Activated naive CD4-positive, alpha-beta T cell treated with anti-CD3 and anti-CD28 coated beads for 36 hours (primary cell): ENCODE data around the gene RASL12. TPM values are rescaled to one million over a fixed set of nuclear protein-coding genes. Genes with fewer than 3 reads are reported as not detected.

Experiments
- CTCF ChIA-PET: fragments of 350-600 bp; sonication (Branson Sonifier 250); formaldehyde crosslinking; loops from one replicate; lab custom pipeline; 2021; ENCODE audit warnings: antibody characterized with exemption; lab: Charles Lee
- DNase-seq: peaks from one replicate; pipeline ENCODE4 v3.0.0-alpha.2; 2020
- H3K27ac Mint-ChIP-seq: one replicate; pipeline ENCODE4 v1.8.0; 2021; ENCODE audit warnings: mild to moderate bottlenecking, mixed read lengths
- H3K27me3 Mint-ChIP-seq: one replicate; pipeline ENCODE4 v1.8.0; 2021; ENCODE audit warnings: low read depth, mixed read lengths
- H3K36me3 Mint-ChIP-seq: one replicate; pipeline ENCODE4 v1.8.0; 2021; ENCODE audit warnings: low read depth, mixed read lengths
- H3K4me1 Mint-ChIP-seq: one replicate; pipeline ENCODE4 v1.8.0; 2021; ENCODE audit warnings: low read depth, mixed read lengths
- H3K4me3 Mint-ChIP-seq: one replicate; pipeline ENCODE4 v1.8.0; 2021; ENCODE audit warnings: mild to moderate bottlenecking, moderate library complexity, mixed read lengths
- H3K9me3 Mint-ChIP-seq: one replicate; pipeline ENCODE4 v1.8.0; 2021; ENCODE audit warnings: mixed read lengths
- intact Hi-C: fragments of 100-400 bp; cut with micrococcal nuclease; formaldehyde crosslinking; loops from one replicate; pipeline ENCODE4 v1.15.1; 2023
- total RNA-seq, 2 experiments: library from RNA; stranded (reverse); gene quantifications; one replicate each; pipeline ENCODE4 v1.2.3, GENCODE V29; 2021

RASL12 gene
- total RNA-seq, 2 experiments from 2014 or later: not detected

GRCh38 chr15:65088643-65089021, 20.8 kb upstream of the RASL12 start:
- CTCF ChIA-PET: no interaction called here
- intact Hi-C loops: no loop called here
- Mint-ChIP-seq H3K27me3 (no peaks in the 10 kb centered on the region), H3K4me1 (no peaks in the 10 kb centered on the region), H3K27ac (peak overlapping the region; percentile 3), H3K36me3 (peaks cover 2% of the 10 kb centered on the region), H3K9me3 (no peaks in the 10 kb centered on the region), H3K4me3 (no peak overlapping the region)
- DNase-seq: no peak

- Mint-ChIP-seq H3K27ac (no peak overlapping the region), H3K4me3 (no peak overlapping the region), H3K4me1 (no peaks in the 10 kb centered on the region), H3K27me3 (peaks cover under 1% of the 10 kb centered on the region), H3K9me3 (no peaks in the 10 kb centered on the region), H3K36me3 (peaks cover 2% of the 10 kb centered on the region)
- CTCF ChIA-PET: interaction anchor here (0.7 to 2.3 kb wide), 3 partner anchors 10 to 77 kb away, joined by 3 to 8 read pairs (median 4); no protein-coding TSS in a partner anchor
- no peak for DNase-seq
- intact Hi-C loops: no loop called here
Observed at GRCh38 chr15:65087873-65088642, 20.3 kb upstream of the RASL12 start.

GRCh38 chr15:65087411-65087810, 19.6 kb upstream of the RASL12 start:
- peaks cover 6% of the 10 kb centered on the region for H3K27me3 Mint-ChIP-seq
- peaks cover 2% of the 10 kb centered on the region for H3K36me3 Mint-ChIP-seq
- no peak overlapping the region for H3K4me3 Mint-ChIP-seq
- DNase-seq: no peak
- peaks cover 6% of the 10 kb centered on the region for H3K4me1 Mint-ChIP-seq
- H3K9me3 Mint-ChIP-seq: no peaks in the 10 kb centered on the region
- no peak overlapping the region for H3K27ac Mint-ChIP-seq
- intact Hi-C loops: no loop called here
- CTCF ChIA-PET: interaction anchor here (0.7 to 2.3 kb wide), 3 partner anchors 9 to 44 kb away, joined by 3 to 8 read pairs (median 4); no protein-coding TSS in a partner anchor

GRCh38 chr15:65086680-65087111, 18.9 kb upstream of the RASL12 start:
- H3K27ac Mint-ChIP-seq: no peak overlapping the region
- intact Hi-C loops: no loop called here
- no peak overlapping the region for H3K4me3 Mint-ChIP-seq

GRCh38 chr15:65085990-65086679, 18.3 kb upstream of the RASL12 start:
- no peak overlapping the region for H3K27ac Mint-ChIP-seq
- H3K27me3 Mint-ChIP-seq: peaks cover 11% of the 10 kb centered on the region
- CTCF ChIA-PET: interaction anchor here (0.6 to 2.3 kb wide), 3 partner anchors 9 to 35 kb away, joined by 3 to 8 read pairs (median 3); no protein-coding TSS in a partner anchor
- peak; percentile 36 for DNase-seq
- H3K4me3 Mint-ChIP-seq: no peak overlapping the region
- H3K9me3 Mint-ChIP-seq: no peaks in the 10 kb centered on the region
- no peaks in the 10 kb centered on the region for H3K36me3 Mint-ChIP-seq
- peaks cover 13% of the 10 kb centered on the region for H3K4me1 Mint-ChIP-seq
- intact Hi-C loops: no loop called here

More at GRCh38 chr15:65086680-65087111, 18.9 kb upstream of the RASL12 start:
- Mint-ChIP-seq H3K27me3 (peaks cover 9% of the 10 kb centered on the region), H3K4me1 (peaks cover 13% of the 10 kb centered on the region), H3K9me3 (no peaks in the 10 kb centered on the region), H3K36me3 (peaks cover 2% of the 10 kb centered on the region)
- CTCF ChIA-PET: interaction anchor here (0.7 to 2.3 kb wide), 4 partner anchors 9 to 44 kb away, joined by 3 to 8 read pairs (median 4); no protein-coding TSS in a partner anchor
- DNase-seq: no peak

- Mint-ChIP-seq H3K4me1 (peaks cover 13% of the 10 kb centered on the region), H3K27me3 (peaks cover 11% of the 10 kb centered on the region), H3K4me3 (no peak overlapping the region), H3K27ac (no peak overlapping the region), H3K9me3 (no peaks in the 10 kb centered on the region), H3K36me3 (no peaks in the 10 kb centered on the region)
- CTCF ChIA-PET: interaction anchor here (0.6 kb wide), 1 partner anchor 8 kb away, joined by 3 read pairs; no protein-coding TSS in a partner anchor
- no peak for DNase-seq
- intact Hi-C loops: no loop called here
Observed at GRCh38 chr15:65085207-65085753, 17.5 kb upstream of the RASL12 start.

GRCh38 chr15:65084500-65085206, 16.9 kb upstream of the RASL12 start:
- Mint-ChIP-seq H3K4me3 (no peak overlapping the region), H3K36me3 (no peaks in the 10 kb centered on the region), H3K27ac (no peak overlapping the region), H3K9me3 (no peaks in the 10 kb centered on the region), H3K4me1 (peaks cover 13% of the 10 kb centered on the region), H3K27me3 (peaks cover 11% of the 10 kb centered on the region)
- DNase-seq: no peak
- CTCF ChIA-PET: interaction anchor here (1.0 kb wide), 1 partner anchor 17 kb away, joined by 3 read pairs; no protein-coding TSS in a partner anchor
- intact Hi-C loops: no loop called here

GRCh38 chr15:65083262-65083701, 15.5 kb upstream of the RASL12 start:
- DNase-seq: no peak
- peaks cover 19% of the 10 kb centered on the region for H3K27me3 Mint-ChIP-seq
- intact Hi-C loops: no loop called here
- H3K4me1 Mint-ChIP-seq: peaks cover 13% of the 10 kb centered on the region
- H3K36me3 Mint-ChIP-seq: no peaks in the 10 kb centered on the region
- no peak overlapping the region for H3K4me3 Mint-ChIP-seq
- H3K9me3 Mint-ChIP-seq: no peaks in the 10 kb centered on the region
- no peak overlapping the region for H3K27ac Mint-ChIP-seq
- CTCF ChIA-PET: interaction anchor here (0.6 to 1.2 kb wide), 2 partner anchors 11 to 29 kb away, joined by 3 read pairs; no protein-coding TSS in a partner anchor

- intact Hi-C loops: no loop called here
- H3K4me1 Mint-ChIP-seq: peaks cover 16% of the 10 kb centered on the region
- no peak overlapping the region for H3K4me3 Mint-ChIP-seq
- peak; percentile 32 for DNase-seq
- no peaks in the 10 kb centered on the region for H3K9me3 Mint-ChIP-seq
- H3K36me3 Mint-ChIP-seq: no peaks in the 10 kb centered on the region
- peaks cover 25% of the 10 kb centered on the region for H3K27me3 Mint-ChIP-seq
- no peak overlapping the region for H3K27ac Mint-ChIP-seq
- CTCF ChIA-PET: interaction anchor here (0.6 to 1.2 kb wide), 3 partner anchors 10 to 399 kb away, joined by 3 to 4 read pairs (median 3); no protein-coding TSS in a partner anchor
Observed at GRCh38 chr15:65082303-65082953, 14.6 kb upstream of the RASL12 start.

- H3K9me3 Mint-ChIP-seq: no peaks in the 10 kb centered on the region
- DNase-seq: no peak
- peaks cover 25% of the 10 kb centered on the region for H3K27me3 Mint-ChIP-seq
- intact Hi-C loops: no loop called here
- no peaks in the 10 kb centered on the region for H3K36me3 Mint-ChIP-seq
- CTCF ChIA-PET: interaction anchor here (1.0 kb wide), 1 partner anchor 400 kb away, joined by 4 read pairs; no protein-coding TSS in a partner anchor
- H3K27ac Mint-ChIP-seq: no peak overlapping the region
- no peak overlapping the region for H3K4me3 Mint-ChIP-seq
- H3K4me1 Mint-ChIP-seq: peaks cover 16% of the 10 kb centered on the region
Observed at GRCh38 chr15:65081758-65082157, 14.0 kb upstream of the RASL12 start.

- Mint-ChIP-seq H3K9me3 (no peaks in the 10 kb centered on the region), H3K4me1 (peaks cover 18% of the 10 kb centered on the region), H3K27ac (no peak overlapping the region), H3K4me3 (no peak overlapping the region), H3K36me3 (no peaks in the 10 kb centered on the region), H3K27me3 (peaks cover 28% of the 10 kb centered on the region)
- DNase-seq: no peak
- CTCF ChIA-PET: interaction anchor here (1.0 to 1.3 kb wide), 2 partner anchors 29 to 400 kb away, joined by 4 read pairs; no protein-coding TSS in a partner anchor
- intact Hi-C loops: no loop called here
Observed at GRCh38 chr15:65081270-65081669, 13.5 kb upstream of the RASL12 start.
